ENCODE results near the gene KIAA0408. TPM values are rescaled to one million over a fixed set of nuclear protein-coding genes. Genes with fewer than 3 reads are reported as not detected.

KIAA0408 gene
- total RNA-seq, 1 experiment from 2014 or later: 34.7 TPM

DNA sequence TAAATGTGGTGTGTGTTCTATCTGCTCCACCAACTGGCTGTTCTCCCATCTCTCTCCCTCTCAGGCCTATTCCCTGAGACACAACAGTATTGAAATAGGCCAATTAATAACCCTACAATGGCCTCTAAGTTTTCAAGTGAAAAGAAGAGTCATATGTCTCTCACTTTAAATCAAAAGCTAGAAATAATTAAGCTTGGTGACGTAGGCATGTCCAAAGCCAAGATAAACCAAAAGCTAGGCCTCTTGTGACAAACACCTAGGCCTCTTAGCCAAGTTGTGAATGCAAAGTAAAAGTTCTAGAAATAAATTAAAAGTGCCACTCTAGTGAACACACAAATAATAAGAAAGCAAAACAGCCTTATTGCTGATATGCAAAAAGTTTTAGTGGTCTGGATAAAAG lies 30.1 kb upstream of the KIAA0408 start:
- Histone ChIP-seq H3K4me1 (ENCODE audit: insufficient read depth, low read length, poor library complexity, severe bottlenecking) (peaks cover 10% of the 10 kb centered on the region), H3K27ac (ENCODE audit: low read depth, low read length, poor library complexity, severe bottlenecking) (no peak overlapping the region), H3K36me3 (ENCODE audit: insufficient read depth, low read length, poor library complexity, severe bottlenecking) (peaks cover 34% of the 10 kb centered on the region), H3K27me3 (replicated peaks; ENCODE audit: insufficient read depth, low read depth, low read length, poor library complexity) (no peaks in the 10 kb centered on the region), H3K9me3 (ENCODE audit: low read depth, low read length, poor library complexity, severe bottlenecking) (peaks cover 6% of the 10 kb centered on the region), H3K4me3 (ENCODE audit: low read depth, low read length, poor library complexity, severe bottlenecking) (no peak overlapping the region)
- intact Hi-C loops (cut with micrococcal nuclease; ENCODE audit: unreplicated experiment): no loop called here
- ChIA-PET CTCF (no interaction called here), POLR2A (ENCODE audit: low non-redundant PET) (no interaction called here)
- TF ChIP-seq CTCF (conservative IDR thresholded peaks at IDR 0.05; ENCODE audit: low read depth, low read length) (no peak), EZH2 (IDR thresholded peaks at IDR 0.05; ENCODE audit: borderline replicate concordance, low read depth, low read length, poor library complexity, severe bottlenecking) (no peak)
- BruUV-seq (replicated peaks): no TSS peak
- no peak for DNase-seq (ENCODE audit: low spot score)

DNA sequence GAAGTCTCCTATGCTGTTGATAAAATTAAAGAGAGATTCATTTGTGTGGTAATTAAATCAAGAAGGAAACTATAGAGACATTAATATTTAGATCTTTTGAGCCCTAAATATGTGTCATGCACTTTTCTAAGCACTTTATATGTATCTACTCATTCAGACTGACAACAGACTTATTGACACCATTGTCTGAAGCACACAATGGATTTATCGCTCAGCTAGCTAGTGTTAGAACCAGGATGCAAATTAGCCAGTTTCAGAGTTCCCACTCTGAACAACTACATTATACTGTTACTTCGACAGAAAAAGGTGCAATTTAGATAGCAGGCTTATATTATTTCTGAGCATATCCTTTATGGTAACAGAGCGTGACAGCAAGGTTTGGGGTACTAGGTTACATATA lies 27.7 kb upstream of the KIAA0408 start:
- intact Hi-C loops (cut with micrococcal nuclease; ENCODE audit: unreplicated experiment): no loop called here
- Histone ChIP-seq H3K27ac (ENCODE audit: low read depth, low read length, poor library complexity, severe bottlenecking) (no peak overlapping the region), H3K27me3 (replicated peaks; ENCODE audit: insufficient read depth, low read depth, low read length, poor library complexity) (no peaks in the 10 kb centered on the region), H3K4me3 (ENCODE audit: low read depth, low read length, poor library complexity, severe bottlenecking) (no peak overlapping the region), H3K36me3 (ENCODE audit: insufficient read depth, low read length, poor library complexity, severe bottlenecking) (peaks cover 37% of the 10 kb centered on the region), H3K9me3 (ENCODE audit: low read depth, low read length, poor library complexity, severe bottlenecking) (peaks cover 6% of the 10 kb centered on the region), H3K4me1 (ENCODE audit: insufficient read depth, low read length, poor library complexity, severe bottlenecking) (peaks cover 20% of the 10 kb centered on the region)
- ChIA-PET CTCF (no interaction called here), POLR2A (ENCODE audit: low non-redundant PET) (no interaction called here)
- BruUV-seq (replicated peaks): no TSS peak
- DNase-seq (ENCODE audit: low spot score): no peak
- TF ChIP-seq EZH2 (IDR thresholded peaks at IDR 0.05; ENCODE audit: borderline replicate concordance, low read depth, low read length, poor library complexity, severe bottlenecking): no peak
- TF ChIP-seq CTCF (conservative IDR thresholded peaks at IDR 0.05; ENCODE audit: low read depth, low read length): no peak

DNA sequence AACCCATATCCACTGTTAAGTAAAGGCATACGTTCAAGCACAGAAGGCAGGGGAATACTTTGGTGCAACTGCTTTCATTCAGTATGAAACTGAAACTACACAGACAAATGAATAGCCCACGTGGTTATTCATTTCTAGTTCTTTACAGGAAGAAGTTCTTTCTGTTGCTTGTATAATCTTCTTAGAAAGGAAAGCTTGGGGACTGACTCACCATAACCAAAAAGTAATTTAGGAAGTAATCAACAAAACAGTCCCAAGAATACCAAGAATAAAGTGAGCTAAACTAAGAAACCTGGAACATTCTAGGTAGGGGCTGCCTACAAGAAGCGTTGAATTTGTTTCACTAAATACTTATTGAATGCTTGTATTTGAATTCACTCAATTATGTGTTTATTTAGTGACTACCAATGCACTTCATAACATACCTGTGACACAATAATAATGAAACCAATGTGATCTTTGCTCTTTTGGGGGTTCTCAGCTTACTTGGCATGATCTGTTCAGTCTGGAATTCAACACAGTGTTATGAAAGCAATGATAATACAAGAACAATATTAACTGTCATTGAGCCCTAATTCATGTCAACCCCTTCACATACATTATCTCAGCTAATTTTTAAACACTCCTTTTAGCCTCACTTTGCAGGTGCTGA lies 25.1 kb upstream of the KIAA0408 start:
- POLR2A ChIA-PET (ENCODE audit: low non-redundant PET): no interaction called here
- Histone ChIP-seq H3K9me3 (ENCODE audit: low read depth, low read length, poor library complexity, severe bottlenecking) (no peaks in the 10 kb centered on the region), H3K27ac (ENCODE audit: low read depth, low read length, poor library complexity, severe bottlenecking) (peak overlapping the region; percentile 58), H3K36me3 (ENCODE audit: insufficient read depth, low read length, poor library complexity, severe bottlenecking) (peaks cover 32% of the 10 kb centered on the region), H3K27me3 (replicated peaks; ENCODE audit: insufficient read depth, low read depth, low read length, poor library complexity) (no peaks in the 10 kb centered on the region), H3K4me3 (ENCODE audit: low read depth, low read length, poor library complexity, severe bottlenecking) (peak overlapping the region; percentile 20), H3K4me1 (ENCODE audit: insufficient read depth, low read length, poor library complexity, severe bottlenecking) (peaks cover 20% of the 10 kb centered on the region)
- no TSS peak for BruUV-seq (replicated peaks)
- no peak for TF ChIP-seq CTCF (conservative IDR thresholded peaks at IDR 0.05; ENCODE audit: low read depth, low read length)
- TF ChIP-seq EZH2 (IDR thresholded peaks at IDR 0.05; ENCODE audit: borderline replicate concordance, low read depth, low read length, poor library complexity, severe bottlenecking): no peak
- intact Hi-C loops (cut with micrococcal nuclease; ENCODE audit: unreplicated experiment): no loop called here
- DNase-seq (ENCODE audit: low spot score): peak; percentile 40
- CTCF ChIA-PET: interaction anchor here (1.3 kb wide), 1 partner anchor 35 kb away, joined by 3 read pairs; the partner anchor contains the start of gene MTCL3
